Gastroesophageal sphincter (tissue), 3 donors: ENCODE measurements around the gene LRRC66.

Experiments used
- CTCF ChIP-seq, 4 experiments: fragments of 200-600 bp in 2 of 4; fragments of 450-650 bp in 2 of 4; sonication (generic) in 1 of 4; IDR thresholded peaks; one replicate each; pipeline ENCODE4 v1.5.1; 2017 to 2019; ENCODE audit warnings: antibody characterized with exemption in 4 of 4, mild to moderate bottlenecking in 2 of 4, moderate library complexity in 2 of 4
- EP300 ChIP-seq: sonication (generic); formaldehyde crosslinking; IDR thresholded peaks from one replicate; pipeline ENCODE4 v1.6.1; 2017; ENCODE audit warnings: antibody characterized with exemption, mild to moderate bottlenecking
- POLR2A ChIP-seq, 2 donors: fragments of 450-650 bp; IDR thresholded peaks; one replicate each; pipeline ENCODE4 v1.6.1; 2017; ENCODE audit warnings: antibody characterized with exemption in 2 of 2, mild to moderate bottlenecking in 2 of 2, moderate library complexity in 1 of 2
- POLR2AphosphoS5 ChIP-seq: sonication (generic); formaldehyde crosslinking; IDR thresholded peaks from one replicate; pipeline ENCODE4 v1.6.1; 2017; ENCODE audit warnings: antibody characterized with exemption

DNA sequence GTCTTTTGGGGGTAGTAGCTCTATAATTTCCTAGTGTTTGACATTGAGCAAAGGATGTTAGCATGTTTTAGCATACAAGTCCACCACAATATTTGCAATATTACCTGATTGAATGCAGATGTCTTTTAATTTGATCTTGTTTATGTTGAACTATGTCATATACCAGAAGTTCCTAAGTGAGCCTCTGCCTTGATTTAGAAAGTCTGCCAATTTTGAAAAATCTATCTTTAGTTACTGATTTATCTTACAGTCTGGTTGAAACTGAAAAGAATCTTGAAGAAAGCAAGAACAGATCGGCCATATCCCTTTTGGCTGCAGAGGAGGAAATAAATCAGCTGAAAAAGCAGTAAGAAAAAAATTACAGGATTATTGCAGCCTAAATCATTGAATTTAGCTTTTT lies 49.4 kb upstream of the LRRC66 start:
- TF ChIP-seq CTCF (IDR thresholded peaks at IDR 0.05): no peak
- no peak for TF ChIP-seq POLR2A (IDR thresholded peaks at IDR 0.05)
- TF ChIP-seq POLR2AphosphoS5: no peak
- no peak for TF ChIP-seq EP300
